ENCODE data around the gene TSPAN5.

Gene TSPAN5

GRCh38 chr4:98610431-98610830 is 48.0 kb downstream of the TSPAN5 start:
- no peak for ATAC-seq
- TF ChIP-seq, protein P1, sequence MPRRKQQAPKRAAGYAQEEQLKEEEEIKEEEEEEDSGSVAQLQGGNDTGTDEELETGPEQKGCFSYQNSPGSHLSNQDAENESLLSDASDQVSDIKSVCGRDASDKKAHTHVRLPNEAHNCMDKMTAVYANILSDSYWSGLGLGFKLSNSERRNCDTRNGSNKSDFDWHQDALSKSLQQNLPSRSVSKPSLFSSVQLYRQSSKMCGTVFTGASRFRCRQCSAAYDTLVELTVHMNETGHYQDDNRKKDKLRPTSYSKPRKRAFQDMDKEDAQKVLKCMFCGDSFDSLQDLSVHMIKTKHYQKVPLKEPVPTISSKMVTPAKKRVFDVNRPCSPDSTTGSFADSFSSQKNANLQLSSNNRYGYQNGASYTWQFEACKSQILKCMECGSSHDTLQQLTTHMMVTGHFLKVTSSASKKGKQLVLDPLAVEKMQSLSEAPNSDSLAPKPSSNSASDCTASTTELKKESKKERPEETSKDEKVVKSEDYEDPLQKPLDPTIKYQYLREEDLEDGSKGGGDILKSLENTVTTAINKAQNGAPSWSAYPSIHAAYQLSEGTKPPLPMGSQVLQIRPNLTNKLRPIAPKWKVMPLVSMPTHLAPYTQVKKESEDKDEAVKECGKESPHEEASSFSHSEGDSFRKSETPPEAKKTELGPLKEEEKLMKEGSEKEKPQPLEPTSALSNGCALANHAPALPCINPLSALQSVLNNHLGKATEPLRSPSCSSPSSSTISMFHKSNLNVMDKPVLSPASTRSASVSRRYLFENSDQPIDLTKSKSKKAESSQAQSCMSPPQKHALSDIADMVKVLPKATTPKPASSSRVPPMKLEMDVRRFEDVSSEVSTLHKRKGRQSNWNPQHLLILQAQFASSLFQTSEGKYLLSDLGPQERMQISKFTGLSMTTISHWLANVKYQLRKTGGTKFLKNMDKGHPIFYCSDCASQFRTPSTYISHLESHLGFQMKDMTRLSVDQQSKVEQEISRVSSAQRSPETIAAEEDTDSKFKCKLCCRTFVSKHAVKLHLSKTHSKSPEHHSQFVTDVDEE (CRISPR knock-in tag; IDR thresholded peaks at IDR 0.05): no peak
- TF ChIP-seq ZC3H10 (CRISPR knock-in tag; IDR thresholded peaks at IDR 0.05) (no peak), BACH2 (CRISPR knock-in tag; IDR thresholded peaks at IDR 0.05; ENCODE audit: borderline replicate concordance) (no peak), ZFP30 (CRISPR knock-in tag; IDR thresholded peaks at IDR 0.05) (no peak)

DNA sequence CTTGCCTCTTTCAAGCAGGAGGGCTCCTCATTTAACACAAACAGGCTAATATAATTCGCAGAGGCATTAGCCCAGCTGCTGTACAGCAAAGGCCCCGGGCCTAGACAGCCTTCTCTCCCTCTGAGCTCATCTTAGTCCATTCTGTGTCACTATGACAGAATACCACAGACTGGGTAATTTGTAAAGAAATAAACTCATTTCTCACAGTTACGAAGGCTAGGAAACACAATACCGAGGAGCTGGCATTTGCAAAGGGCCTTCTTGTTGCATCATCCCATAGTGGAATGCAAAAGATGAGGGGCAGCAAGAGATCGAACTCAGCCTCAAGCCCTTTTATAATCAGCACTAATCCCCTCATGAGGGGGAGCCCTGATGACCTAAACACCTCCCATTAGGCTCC is 48.5 kb downstream of the TSPAN5 start:
- TF ChIP-seq, protein P1 (CRISPR knock-in tag; IDR thresholded peaks at IDR 0.05): no peak
- TF ChIP-seq SNAI2 (CRISPR knock-in tag; IDR thresholded peaks at IDR 0.05): no peak
- TF ChIP-seq ZC3H10 (CRISPR knock-in tag; IDR thresholded peaks at IDR 0.05): no peak
- TF ChIP-seq CREB5 (CRISPR knock-in tag; IDR thresholded peaks at IDR 0.05; ENCODE audit: low read depth): no peak
- TF ChIP-seq ZFP30 (CRISPR knock-in tag; IDR thresholded peaks at IDR 0.05): no peak
- TF ChIP-seq ARNTL (CRISPR knock-in tag; IDR thresholded peaks at IDR 0.05; ENCODE audit: borderline replicate concordance, low read depth): no peak
- TF ChIP-seq RARB (CRISPR knock-in tag; IDR thresholded peaks at IDR 0.05): no peak
- TF ChIP-seq ZNF565 (CRISPR knock-in tag; conservative IDR thresholded peaks at IDR 0.05; ENCODE audit: low read depth): no peak
- no peak for TF ChIP-seq CSDC2 (CRISPR knock-in tag; IDR thresholded peaks at IDR 0.05)
- no peak for TF ChIP-seq BACH2 (CRISPR knock-in tag; IDR thresholded peaks at IDR 0.05; ENCODE audit: borderline replicate concordance)
- TF ChIP-seq GLIS3 (CRISPR knock-in tag; IDR thresholded peaks at IDR 0.05): no peak
- no peak for TF ChIP-seq TCF4 (CRISPR knock-in tag; IDR thresholded peaks at IDR 0.05; ENCODE audit: borderline replicate concordance)
- TF ChIP-seq ZNF70 (CRISPR knock-in tag; IDR thresholded peaks at IDR 0.05): no peak
- no peak for TF ChIP-seq OSR1 (CRISPR knock-in tag; IDR thresholded peaks at IDR 0.05)
- TF ChIP-seq TOX (CRISPR knock-in tag; IDR thresholded peaks at IDR 0.05; ENCODE audit: borderline replicate concordance): no peak
- no peak for TF ChIP-seq ZFP3 (CRISPR knock-in tag; IDR thresholded peaks at IDR 0.05)
- TF ChIP-seq, protein P2, sequence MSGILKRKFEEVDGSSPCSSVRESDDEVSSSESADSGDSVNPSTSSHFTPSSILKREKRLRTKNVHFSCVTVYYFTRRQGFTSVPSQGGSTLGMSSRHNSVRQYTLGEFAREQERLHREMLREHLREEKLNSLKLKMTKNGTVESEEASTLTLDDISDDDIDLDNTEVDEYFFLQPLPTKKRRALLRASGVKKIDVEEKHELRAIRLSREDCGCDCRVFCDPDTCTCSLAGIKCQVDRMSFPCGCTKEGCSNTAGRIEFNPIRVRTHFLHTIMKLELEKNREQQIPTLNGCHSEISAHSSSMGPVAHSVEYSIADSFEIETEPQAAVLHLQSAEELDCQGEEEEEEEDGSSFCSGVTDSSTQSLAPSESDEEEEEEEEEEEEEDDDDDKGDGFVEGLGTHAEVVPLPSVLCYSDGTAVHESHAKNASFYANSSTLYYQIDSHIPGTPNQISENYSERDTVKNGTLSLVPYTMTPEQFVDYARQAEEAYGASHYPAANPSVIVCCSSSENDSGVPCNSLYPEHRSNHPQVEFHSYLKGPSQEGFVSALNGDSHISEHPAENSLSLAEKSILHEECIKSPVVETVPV (CRISPR knock-in tag; IDR thresholded peaks at IDR 0.05): no peak
- TF ChIP-seq, protein P3, sequence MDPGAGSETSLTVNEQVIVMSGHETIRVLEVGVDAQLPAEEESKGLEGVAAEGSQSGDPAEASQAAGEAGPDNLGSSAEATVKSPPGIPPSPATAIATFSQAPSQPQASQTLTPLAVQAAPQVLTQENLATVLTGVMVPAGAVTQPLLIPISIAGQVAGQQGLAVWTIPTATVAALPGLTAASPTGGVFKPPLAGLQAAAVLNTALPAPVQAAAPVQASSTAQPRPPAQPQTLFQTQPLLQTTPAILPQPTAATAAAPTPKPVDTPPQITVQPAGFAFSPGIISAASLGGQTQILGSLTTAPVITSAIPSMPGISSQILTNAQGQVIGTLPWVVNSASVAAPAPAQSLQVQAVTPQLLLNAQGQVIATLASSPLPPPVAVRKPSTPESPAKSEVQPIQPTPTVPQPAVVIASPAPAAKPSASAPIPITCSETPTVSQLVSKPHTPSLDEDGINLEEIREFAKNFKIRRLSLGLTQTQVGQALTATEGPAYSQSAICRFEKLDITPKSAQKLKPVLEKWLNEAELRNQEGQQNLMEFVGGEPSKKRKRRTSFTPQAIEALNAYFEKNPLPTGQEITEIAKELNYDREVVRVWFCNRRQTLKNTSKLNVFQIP (CRISPR knock-in tag; IDR thresholded peaks at IDR 0.05; ENCODE audit: borderline replicate concordance, low read depth): no peak
- ATAC-seq: no peak

GRCh38 chr4:98608356-98608755 is 50.1 kb downstream of the TSPAN5 start:
- no peak for ATAC-seq
- TF ChIP-seq SNAI2 (CRISPR knock-in tag; IDR thresholded peaks at IDR 0.05) (no peak), ESRRG (CRISPR knock-in tag; IDR thresholded peaks at IDR 0.05) (no peak), PATZ1 (CRISPR knock-in tag; IDR thresholded peaks at IDR 0.05; ENCODE audit: borderline replicate concordance) (no peak), ZNF70 (CRISPR knock-in tag; IDR thresholded peaks at IDR 0.05) (no peak), ZFP3 (CRISPR knock-in tag; IDR thresholded peaks at IDR 0.05) (no peak), ZNF565 (CRISPR knock-in tag; conservative IDR thresholded peaks at IDR 0.05; ENCODE audit: low read depth) (no peak), ISL1 (CRISPR knock-in tag; IDR thresholded peaks at IDR 0.05) (no peak), ZNF8 (CRISPR knock-in tag; IDR thresholded peaks at IDR 0.05) (no peak), CSDC2 (CRISPR knock-in tag; IDR thresholded peaks at IDR 0.05) (no peak), CREB5 (CRISPR knock-in tag; IDR thresholded peaks at IDR 0.05; ENCODE audit: low read depth) (no peak), ZC3H10 (CRISPR knock-in tag; IDR thresholded peaks at IDR 0.05) (no peak), BACH2 (CRISPR knock-in tag; IDR thresholded peaks at IDR 0.05; ENCODE audit: borderline replicate concordance) (no peak), ARNTL (CRISPR knock-in tag; IDR thresholded peaks at IDR 0.05; ENCODE audit: borderline replicate concordance, low read depth) (no peak), GLIS3 (CRISPR knock-in tag; IDR thresholded peaks at IDR 0.05) (no peak), RARB (CRISPR knock-in tag; IDR thresholded peaks at IDR 0.05) (no peak)
- TF ChIP-seq, protein P2 (CRISPR knock-in tag; IDR thresholded peaks at IDR 0.05): no peak

Data from SK-N-SH treated with all-trans-retinoic acid at 6 μM for 48 hours (cell line).